GM23338 (cell line): ENCODE data around the gene MYH15. TPM values are rescaled to one million over a fixed set of nuclear protein-coding genes. Genes with fewer than 3 reads are reported as not detected.

Source experiments
- ATAC-seq: fragments of 200-7000 bp; cut with Tn5 transposase; 3 replicates; pipeline ENCODE4 v1.9.1; 2020
- DNase-seq: peaks from one replicate; pipeline ENCODE4 v3.0.0-alpha.2; 2015; ENCODE audit warnings: low spot score
- H2AFZ ChIP-seq: fragments of 200-600 bp; sonication (generic); 2 replicates; pipeline ENCODE4 v1.8.0; 2016; ENCODE audit warnings: antibody characterized with exemption, mild to moderate bottlenecking, moderate library complexity
- H3F3A ChIP-seq: fragments of 200-600 bp; sonication (generic); replicated peaks from 2 replicates; pipeline ENCODE4 v1.8.0; 2017; ENCODE audit warnings: antibody characterized with exemption, mixed run types, low read depth
- H3K27ac ChIP-seq: fragments of 200-600 bp; sonication (generic); 2 replicates; pipeline ENCODE4 v1.6.1; 2016; ENCODE audit warnings: low read depth
- H3K27me3 ChIP-seq: fragments of 200-600 bp; sonication (generic); 2 replicates; pipeline ENCODE4 v1.8.0; 2016; ENCODE audit warnings: mild to moderate bottlenecking, mixed run types, moderate library complexity; ENCODE audit not compliant: insufficient read depth
- H3K36me3 ChIP-seq: fragments of 200-600 bp; sonication (generic); 2 replicates; pipeline ENCODE4 v1.8.0; 2016; ENCODE audit warnings: mild to moderate bottlenecking; ENCODE audit not compliant: insufficient read depth
- H3K4me1 ChIP-seq: fragments of 200-600 bp; sonication (generic); 2 replicates; pipeline ENCODE4 v1.8.0; 2016; ENCODE audit warnings: mild to moderate bottlenecking, moderate library complexity; ENCODE audit not compliant: insufficient read depth
- H3K4me2 ChIP-seq: fragments of 200-600 bp; sonication (generic); 2 replicates; pipeline ENCODE4 v1.7.1; 2017; ENCODE audit warnings: mixed run types
- H3K4me3 ChIP-seq: fragments of 200-600 bp; sonication (generic); 2 replicates; pipeline ENCODE4 v1.6.1; 2016; ENCODE audit warnings: mixed run types
- H3K79me2 ChIP-seq: fragments of 200-600 bp; sonication (generic); replicated peaks from 2 replicates; pipeline ENCODE4 v1.8.0; 2017; ENCODE audit warnings: mild to moderate bottlenecking; ENCODE audit not compliant: insufficient read depth
- H3K9me2 ChIP-seq: fragments of 200-600 bp; sonication (generic); 2 replicates; pipeline ENCODE4 v1.8.0; 2017; ENCODE audit not compliant: insufficient read depth
- H4K20me1 ChIP-seq: fragments of 200-600 bp; sonication (generic); replicated peaks from 2 replicates; pipeline ENCODE4 v1.8.0; 2017; ENCODE audit warnings: mild to moderate bottlenecking; ENCODE audit not compliant: insufficient read depth
- H3K27ac Mint-ChIP-seq: 2 replicates; pipeline ENCODE4 v1.8.0; 2020; ENCODE audit warnings: inconsistent platforms, mild to moderate bottlenecking, moderate library complexity, mixed read lengths
- H3K27me3 Mint-ChIP-seq: 3 replicates; pipeline ENCODE4 v1.8.0; 2022; ENCODE audit warnings: low read depth, mild to moderate bottlenecking, moderate library complexity, mixed read lengths, inconsistent platforms; ENCODE audit not compliant: insufficient read depth, poor library complexity
- H3K36me3 Mint-ChIP-seq: 3 replicates; pipeline ENCODE4 v1.8.0; 2021; ENCODE audit warnings: low read depth, mild to moderate bottlenecking, inconsistent platforms, moderate library complexity, mixed read lengths
- H3K4me1 Mint-ChIP-seq: 3 replicates; pipeline ENCODE4 v1.8.0; 2020; ENCODE audit warnings: mild to moderate bottlenecking, inconsistent platforms, mixed read lengths
- H3K4me3 Mint-ChIP-seq: 3 replicates; pipeline ENCODE4 v1.8.0; 2021; ENCODE audit warnings: moderate library complexity, mild to moderate bottlenecking, inconsistent platforms, mixed read lengths
- H3K9me3 Mint-ChIP-seq: 3 replicates; pipeline ENCODE4 v1.8.0; 2020; ENCODE audit warnings: moderate library complexity, mild to moderate bottlenecking, inconsistent platforms, mixed read lengths
- CREB1 ChIP-seq: fragments of 250-450 bp; sonication (Bioruptor Pico); IDR thresholded peaks from 2 replicates; pipeline ENCODE4 v1.5.0; 2020; ENCODE audit warnings: low read depth, mild to moderate bottlenecking, moderate library complexity
- CTCF ChIP-seq, 2 experiments: fragments of 200-600 bp in 1 of 2; sonication (generic) in 1 of 2; conservative IDR thresholded peaks; 2 replicates each; pipeline versions ENCODE4 v1.5.1 to v1.6.1; 2016 to 2017; ENCODE audit warnings: antibody characterized with exemption in 2 of 2, low read depth in 2 of 2, mild to moderate bottlenecking in 2 of 2, moderate library complexity in 1 of 2
- ETS1 ChIP-seq: IDR thresholded peaks from 2 replicates; pipeline ENCODE4 v1.6.1; 2016; ENCODE audit warnings: antibody characterized with exemption
- EZH2 ChIP-seq: fragments of 200-600 bp; sonication (generic); IDR thresholded peaks from one replicate; pipeline ENCODE4 v1.8.0; 2017; ENCODE audit warnings: antibody characterized with exemption, mild to moderate bottlenecking, low read depth; ENCODE audit not compliant: unreplicated experiment
- EZH2phosphoT487 ChIP-seq: fragments of 200-600 bp; sonication (generic); IDR thresholded peaks from one replicate; pipeline ENCODE4 v1.8.1; 2018; ENCODE audit warnings: antibody characterized with exemption; ENCODE audit not compliant: unreplicated experiment
- JUNB ChIP-seq: IDR thresholded peaks from one replicate; pipeline ENCODE4 v1.6.1; 2016; ENCODE audit warnings: antibody characterized with exemption; ENCODE audit not compliant: unreplicated experiment
- NANOG ChIP-seq: IDR thresholded peaks from 2 replicates; pipeline ENCODE4 v1.6.1; 2016; ENCODE audit warnings: antibody characterized with exemption, borderline replicate concordance
- POLR2AphosphoS5 ChIP-seq: IDR thresholded peaks from 2 replicates; pipeline ENCODE4 v1.6.1; 2016; ENCODE audit warnings: antibody characterized with exemption, low read depth
- REST ChIP-seq: IDR thresholded peaks from one replicate; pipeline ENCODE4 v1.6.1; 2018; ENCODE audit warnings: antibody characterized with exemption; ENCODE audit not compliant: unreplicated experiment
- STAT1 ChIP-seq: IDR thresholded peaks from one replicate; pipeline ENCODE4 v1.6.1; 2016; ENCODE audit warnings: antibody characterized with exemption; ENCODE audit not compliant: unreplicated experiment
- ZNF114 ChIP-seq: fragments of 250-450 bp; sonication (Bioruptor Pico); IDR thresholded peaks from 2 replicates; pipeline ENCODE4 v1.5.0; 2020; ENCODE audit warnings: mild to moderate bottlenecking, moderate library complexity
- ZNF331 ChIP-seq: fragments of 250-450 bp; sonication (Bioruptor Pico); IDR thresholded peaks from 2 replicates; pipeline ENCODE4 v1.5.0; 2020; ENCODE audit warnings: low read depth, mild to moderate bottlenecking, moderate library complexity
- ZNF462 ChIP-seq: fragments of 250-450 bp; sonication (Bioruptor Pico); IDR thresholded peaks from 2 replicates; pipeline ENCODE4 v1.5.0; 2020; ENCODE audit warnings: mild to moderate bottlenecking, moderate library complexity
- polyA plus RNA-seq: library from polyadenylated mRNA; unstranded; fragments of >200 nt; fragmentation: Nextera tagmentation; extraction: Ambion mirVana; gene quantifications from 2 replicates; pipeline ENCODE4 v1.2.1, GENCODE V29; 2016
- total RNA-seq: library from RNA; depleted of rRNA; stranded (reverse); fragments of >200 nt; shearing (Covaris generic); gene quantifications from 2 replicates; pipeline ENCODE4 v1.2.3, GENCODE V29; 2014

Gene MYH15
- total and polyA plus RNA-seq, 2 experiments from 2014 or later = 0.07 TPM; not detected in 1

GRCh38 chr3:108432431-108432830, 78.0 kb downstream of the MYH15 start:
- Mint-ChIP-seq H3K4me1 (no peaks in the 10 kb centered on the region; the same call in 2 of the 3 replicates), H3K27me3 (peaks cover 2% of the 10 kb centered on the region), H3K27ac (no peak overlapping the region), H3K36me3 (peaks cover 17% of the 10 kb centered on the region), H3K9me3 (peaks cover 24% of the 10 kb centered on the region), H3K4me3 (no peak overlapping the region)
- Histone ChIP-seq H3K27me3 (no peaks in the 10 kb centered on the region), H4K20me1 (no peaks in the 10 kb centered on the region), H3K4me3 (no peak overlapping the region), H3K4me1 (no peaks in the 10 kb centered on the region), H3K4me2 (no peak overlapping the region), H3K27ac (no peak overlapping the region), H3K79me2 (no peaks in the 10 kb centered on the region), H2AFZ (no peak overlapping the region), H3F3A (no peaks in the 10 kb centered on the region), H3K9me2 (peaks cover 3% of the 10 kb centered on the region; the same call in 1 of the 2 replicates), H3K36me3 (no peaks in the 10 kb centered on the region)
- no peak for DNase-seq
- ATAC-seq = no peak
- TF ChIP-seq EZH2phosphoT487 (no peak), STAT1 (no peak), ZNF462 (CRISPR knock-in tag) (no peak), ZNF114 (no peak), JUNB (no peak), CREB1 (CRISPR knock-in tag) (no peak), ZNF331 (no peak), REST (no peak), CTCF (conservative IDR thresholded peaks at IDR 0.05; ENCODE audit: low read depth in 2 of 2) (no peak), POLR2AphosphoS5 (no peak), NANOG (no peak), EZH2 (no peak), ETS1 (no peak)
